ENCODE results near the gene ZNF560.
"Not testable (repeated sequence)": the region's sequence is repeated elsewhere in the genome, so short reads cannot be mapped to it uniquely, and the experiment has no call there.

Gene ZNF560

DNA sequence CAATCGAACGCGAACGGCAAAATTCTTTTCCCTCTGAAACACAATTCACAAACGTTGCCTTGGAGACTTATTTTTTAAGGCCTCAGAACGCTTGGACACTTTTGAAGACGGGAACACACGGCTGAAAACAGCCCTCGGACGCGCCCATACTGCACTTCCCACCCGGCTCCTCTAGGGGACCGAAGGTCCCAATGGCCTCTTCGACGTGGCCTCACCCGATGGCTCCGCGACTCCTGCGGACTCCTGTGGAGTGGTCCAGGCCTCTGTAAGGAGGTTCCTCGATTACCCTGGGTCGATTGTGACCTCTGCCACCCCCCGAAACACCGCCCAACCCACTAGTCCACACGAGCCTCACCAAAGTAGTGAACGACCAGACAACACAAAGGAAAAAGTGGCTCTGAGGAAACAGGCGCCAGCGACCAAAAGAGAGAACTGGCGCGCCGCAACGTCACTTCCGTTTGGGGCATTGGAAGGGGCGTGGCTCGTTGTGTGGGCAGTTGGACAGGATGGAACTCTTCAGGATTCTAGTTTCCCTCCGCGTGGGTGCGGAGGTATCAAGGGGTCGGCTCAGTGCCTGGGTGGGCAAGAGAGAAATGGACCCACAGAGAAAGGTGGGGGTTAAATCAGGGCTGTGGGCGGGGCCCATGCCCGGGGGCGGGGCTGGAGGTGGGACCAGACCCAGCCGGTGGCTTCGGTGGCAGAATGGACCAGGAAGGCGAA is at the start of gene ZNF560:
Gene ZNF560 (minus strand): TSS at position 434 of the 720 bp plus-strand sequence. CDS start 23,303 bp downstream, outside the sequence.
- DNase-seq = no peak

DNA sequence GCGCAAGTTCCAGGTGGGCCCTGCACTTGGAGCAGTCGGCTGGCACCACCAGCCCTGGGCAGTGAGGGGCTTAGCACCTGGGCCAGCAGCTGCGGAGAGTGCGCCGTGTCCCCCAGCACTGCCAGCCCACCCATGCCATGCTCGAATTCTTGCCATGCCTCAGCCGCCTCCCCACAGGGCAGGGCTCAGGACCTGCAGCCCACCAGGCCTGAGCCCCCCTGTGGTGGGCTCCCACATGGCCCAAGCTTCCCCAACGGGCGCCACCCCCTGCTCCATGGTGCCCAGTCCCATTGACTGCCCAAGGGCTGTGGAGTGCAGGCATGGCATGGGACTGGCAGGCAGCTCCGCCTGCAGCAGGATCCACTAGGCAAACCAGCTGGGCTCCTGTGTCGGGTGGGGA is 49.5 kb upstream of the ZNF560 start:
- no peak for DNase-seq

DNA sequence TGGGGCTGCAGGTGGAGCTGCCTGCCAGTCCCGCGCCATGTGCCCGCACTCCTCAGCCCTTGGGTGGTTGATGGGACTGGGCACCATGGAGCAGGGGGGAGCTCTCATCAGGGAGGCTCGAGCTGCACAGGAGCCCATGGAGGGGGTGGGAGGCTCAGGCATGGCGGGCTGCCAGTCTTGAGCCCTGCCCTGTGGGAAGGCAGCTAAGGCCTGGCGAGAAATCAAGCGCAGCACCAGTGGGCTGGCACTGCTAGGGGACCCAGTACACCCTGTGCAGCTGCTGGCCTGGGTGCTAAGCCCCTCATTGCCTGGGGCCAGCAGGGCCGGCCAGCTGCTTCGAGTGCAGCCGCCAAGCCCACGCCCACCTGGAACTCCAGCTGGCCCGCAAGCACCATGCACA is 42.9 kb upstream of the ZNF560 start:
- not testable (repeated sequence) for DNase-seq

DNA sequence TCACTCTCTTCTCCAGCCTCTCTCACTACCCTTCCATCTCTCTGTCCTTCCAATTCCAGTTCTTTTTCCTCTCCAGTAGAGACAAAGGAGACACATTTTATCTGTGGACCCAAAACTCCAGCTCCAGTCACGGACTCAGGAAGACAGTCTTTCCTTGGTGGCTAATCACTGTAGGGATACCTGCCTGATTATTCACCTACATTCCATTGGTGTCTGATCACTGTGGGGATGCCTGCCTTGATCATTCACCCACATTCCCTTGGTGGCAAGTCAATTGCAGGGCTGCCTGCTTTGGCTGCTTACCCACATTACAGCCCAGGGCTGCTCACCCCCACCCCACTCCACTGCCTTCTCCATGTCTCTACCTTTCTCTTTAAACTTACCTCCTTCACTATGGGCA is 41.5 kb upstream of the ZNF560 start:
- DNase-seq = not testable (repeated sequence)

DNA sequence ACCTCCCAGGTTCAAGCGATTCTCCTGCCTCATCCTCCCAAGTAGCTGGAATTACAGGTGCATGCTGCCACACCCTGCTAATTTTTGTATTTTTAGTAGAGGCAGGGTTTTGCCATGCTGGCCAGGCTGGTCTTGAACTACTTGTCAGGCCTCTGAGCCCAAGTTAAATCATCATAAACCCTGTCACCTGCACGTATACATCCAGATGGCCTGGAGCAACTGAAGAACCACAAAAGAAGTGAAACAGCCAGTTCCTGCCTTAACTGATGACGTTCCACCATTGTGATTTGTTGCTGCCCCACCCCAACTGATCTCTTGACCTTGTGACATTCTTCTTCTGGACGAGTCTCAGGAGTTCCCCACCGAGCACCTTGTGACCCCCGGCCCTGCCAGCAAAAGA is 40.8 kb upstream of the ZNF560 start:
- DNase-seq = not testable (repeated sequence)

DNA sequence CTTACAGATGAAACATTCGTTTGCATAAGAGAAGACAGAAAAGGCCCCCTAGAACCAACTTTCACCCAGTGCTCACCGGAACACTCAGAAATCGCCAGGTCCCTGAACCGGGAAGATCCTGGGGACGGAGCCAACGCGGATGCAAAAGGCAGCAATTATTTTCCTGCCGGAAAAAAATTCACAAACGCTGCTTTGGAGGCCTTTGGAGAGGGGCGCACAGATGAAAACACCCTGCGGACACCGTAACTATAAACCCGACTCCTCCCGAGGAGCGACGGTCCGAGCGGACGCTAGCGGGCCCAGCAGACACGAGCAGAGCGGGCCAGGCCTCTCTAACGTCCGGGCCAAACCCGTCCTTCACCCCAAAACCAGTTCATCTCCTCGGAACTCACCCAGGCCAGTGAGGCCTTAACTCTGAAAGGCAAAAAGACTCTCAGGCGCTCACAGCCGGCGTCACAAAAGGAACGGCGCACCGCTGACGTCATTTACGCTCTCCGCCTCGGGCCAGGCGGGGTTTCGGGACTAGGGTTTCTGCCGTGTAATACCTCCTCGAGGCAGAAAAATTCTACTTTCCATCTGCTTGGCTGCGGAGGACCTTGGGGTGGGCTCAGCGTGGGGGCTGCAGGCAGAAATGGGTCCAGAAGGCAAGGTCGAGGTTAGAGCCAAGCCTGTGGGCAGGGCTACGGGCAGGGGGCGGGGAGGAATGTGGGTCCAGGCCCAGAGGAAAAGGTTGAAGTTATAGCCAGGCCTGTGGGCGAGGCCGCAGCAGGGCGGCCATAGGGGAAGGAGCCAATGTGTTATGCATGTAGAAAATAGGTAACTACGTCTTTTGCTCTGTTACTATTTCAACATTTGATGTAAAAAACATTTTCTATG is 40.0 kb upstream of the ZNF560 start, which contains the start of gene ZNF426:
Gene ZNF426 (minus strand): TSS at position 463 of the 876 bp plus-strand sequence. CDS start 2,413 bp downstream, outside the sequence.
- peak in 1 of 2 experiments; percentile 17 for DNase-seq

DNA sequence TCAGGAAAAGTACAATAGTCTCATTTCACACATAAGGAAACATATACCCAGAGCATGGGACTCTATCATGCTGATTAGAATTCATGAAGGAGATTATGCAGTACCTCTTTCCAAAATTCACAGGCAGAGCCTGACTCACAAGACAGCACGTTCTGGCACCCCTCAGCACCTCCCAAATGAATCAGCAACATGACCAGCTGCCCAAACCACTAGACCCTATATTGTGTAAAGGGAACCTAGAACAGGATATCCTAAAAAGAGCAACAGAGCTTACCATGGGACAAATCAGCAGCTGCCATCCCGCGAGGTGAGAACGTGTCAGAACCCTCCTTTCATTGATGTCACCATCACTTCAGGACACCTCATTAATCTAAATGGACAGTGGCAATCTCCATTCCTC is 37.5 kb upstream of the ZNF560 start:
- no peak for DNase-seq

DNA sequence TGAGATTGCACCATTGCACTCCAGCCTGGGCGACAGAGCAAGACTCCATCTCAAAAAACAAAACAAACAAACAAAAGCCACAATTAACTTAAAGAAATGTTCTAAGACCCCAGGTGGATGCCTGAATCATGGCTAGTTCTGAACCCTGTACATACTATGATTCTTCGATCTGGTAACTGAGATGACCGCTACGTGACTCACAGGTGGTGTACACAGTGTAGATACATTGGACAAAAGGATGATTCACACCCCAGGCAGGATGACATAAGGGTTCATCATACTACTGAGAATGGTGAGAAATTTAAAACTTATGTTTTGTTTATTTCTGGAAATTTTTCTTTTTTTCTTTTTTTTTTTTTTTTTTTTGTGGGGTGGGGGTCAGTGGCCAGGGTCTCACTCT is 33.5 kb upstream of the ZNF560 start:
- DNase-seq = no peak

DNA sequence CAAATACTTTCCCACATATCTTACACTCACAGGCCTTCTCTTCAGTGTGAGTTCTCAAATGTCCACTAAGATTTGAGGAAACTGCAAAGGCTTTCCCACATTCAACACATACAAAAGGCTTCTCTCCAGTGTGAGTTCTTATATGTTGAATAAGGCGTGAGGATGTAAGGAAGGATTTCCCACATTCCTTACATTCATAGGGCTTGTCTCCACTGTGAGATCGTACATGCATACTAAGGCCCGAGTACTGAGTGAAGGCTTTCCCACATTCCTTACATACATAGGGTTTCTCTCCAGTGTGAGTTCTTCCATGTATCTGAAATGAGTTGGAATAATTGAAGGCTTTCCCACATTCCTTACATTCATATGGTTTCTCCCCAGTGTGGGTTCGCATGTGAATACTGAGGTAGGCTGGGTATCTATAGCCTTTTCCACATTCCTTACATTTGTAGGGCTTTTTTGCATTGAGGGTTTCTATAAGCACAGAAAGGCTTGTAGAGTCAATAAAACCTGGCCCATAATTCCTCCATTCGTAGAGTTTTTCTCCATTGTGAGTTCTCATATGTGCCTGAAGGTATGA is 30.4 kb upstream of the ZNF560 start:
- no peak for DNase-seq

DNA sequence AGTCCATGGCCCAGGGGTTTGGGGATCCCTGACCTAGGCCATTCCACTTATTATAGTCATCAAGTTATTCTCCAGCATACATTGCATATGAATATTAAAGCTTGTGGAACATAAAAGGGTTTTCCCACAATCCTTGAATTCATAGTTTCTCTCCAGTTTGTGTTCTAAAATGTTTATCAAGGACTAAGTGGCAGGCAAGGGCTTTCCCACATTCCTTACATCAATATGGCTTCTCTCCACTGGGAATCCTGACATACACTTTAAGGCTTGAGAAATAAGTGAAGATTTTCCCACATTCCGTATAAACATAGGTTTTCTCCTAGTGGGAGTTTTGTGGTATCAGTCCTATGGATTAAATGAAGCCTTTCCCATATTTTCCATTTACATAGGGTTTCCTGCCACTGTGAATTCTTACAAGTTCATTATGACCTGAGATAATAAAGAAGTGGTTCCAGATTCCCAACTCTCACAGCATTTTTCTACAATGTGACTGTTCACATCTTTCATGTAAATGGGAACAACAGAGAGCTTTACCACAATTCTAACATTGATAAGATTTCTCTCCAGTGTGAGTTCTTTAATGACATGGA is 25.6 kb upstream of the ZNF560 start:
- no peak for DNase-seq

DNA sequence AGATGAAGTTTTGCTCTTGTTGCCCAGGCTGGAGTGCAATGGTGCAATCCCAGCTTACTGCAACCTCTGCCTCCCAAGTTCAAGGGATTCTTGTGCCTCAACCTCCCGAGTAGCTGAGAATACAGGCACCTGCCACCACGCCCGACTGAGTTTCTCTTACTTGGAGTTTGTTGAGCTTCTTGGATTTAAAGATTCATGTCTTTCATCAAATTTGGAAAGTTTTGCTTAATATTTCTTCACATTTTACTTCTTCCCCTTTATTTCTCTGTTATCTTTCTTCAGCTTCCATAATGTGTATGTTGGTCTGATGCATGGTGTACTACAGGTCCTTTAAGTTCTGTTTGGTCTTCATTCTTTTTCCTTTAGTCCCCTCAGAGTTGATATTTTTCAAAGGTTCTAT is 8.9 kb upstream of the ZNF560 start:
- DNase-seq = no peak

DNA sequence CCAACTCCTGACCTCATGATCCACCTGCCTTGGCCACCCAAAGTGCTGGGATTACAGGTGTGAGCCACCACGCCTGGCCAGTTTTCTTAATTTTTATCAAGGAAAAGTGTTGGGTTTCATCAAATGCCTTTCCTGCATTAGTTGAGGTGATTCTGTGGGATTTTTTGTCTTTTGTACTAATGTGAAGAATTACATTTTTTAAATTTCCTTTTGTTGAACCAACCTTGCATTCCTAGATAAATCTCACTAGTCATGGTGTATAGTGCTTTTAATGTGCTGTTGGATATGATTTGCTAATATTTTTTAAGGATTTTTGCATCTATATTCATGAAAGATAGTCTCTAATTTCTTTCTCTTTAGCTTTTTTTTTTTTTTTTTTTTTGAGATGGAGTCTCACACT is 2.4 kb upstream of the ZNF560 start:
- no peak for DNase-seq

DNA sequence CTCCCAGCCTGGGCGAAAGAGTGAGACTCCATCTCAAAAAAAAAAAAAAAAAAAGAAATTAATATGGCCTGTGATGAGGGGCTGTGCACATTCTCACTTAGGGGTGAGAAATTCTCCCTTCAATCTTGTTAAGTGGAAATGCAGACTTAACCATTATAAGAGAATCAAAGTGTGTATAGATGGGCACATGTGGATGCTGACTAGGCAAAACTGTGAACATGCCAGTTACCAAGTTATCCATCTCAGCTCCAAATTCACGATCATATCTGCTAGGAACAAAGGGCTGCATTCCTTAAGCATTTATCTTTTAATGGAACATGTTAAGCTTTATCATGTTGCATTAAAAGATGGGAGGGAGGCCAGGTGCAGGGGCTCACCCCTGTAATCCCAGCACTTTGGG is 4.3 kb downstream of the ZNF560 start:
- no peak for DNase-seq

DNA sequence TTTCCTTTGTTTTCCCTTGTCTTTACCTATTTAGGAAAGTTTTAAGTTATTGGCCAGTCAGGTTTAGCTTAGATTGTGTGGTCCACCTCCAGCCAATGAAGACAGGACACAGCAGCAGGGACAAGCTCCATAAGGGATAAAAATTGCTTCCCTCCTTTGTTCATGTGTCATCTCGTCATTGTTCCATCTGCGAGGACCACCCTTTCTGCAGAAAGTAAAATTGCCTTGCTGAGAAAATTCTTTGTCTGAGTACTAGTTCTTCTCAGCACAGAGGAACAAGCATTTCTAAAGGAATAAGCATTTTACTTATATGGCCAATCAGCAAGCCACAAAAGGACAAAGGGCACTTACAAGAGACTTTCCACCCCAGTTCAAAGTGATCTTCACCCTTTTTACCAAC is 11.4 kb downstream of the ZNF560 start:
- no peak for DNase-seq

DNA sequence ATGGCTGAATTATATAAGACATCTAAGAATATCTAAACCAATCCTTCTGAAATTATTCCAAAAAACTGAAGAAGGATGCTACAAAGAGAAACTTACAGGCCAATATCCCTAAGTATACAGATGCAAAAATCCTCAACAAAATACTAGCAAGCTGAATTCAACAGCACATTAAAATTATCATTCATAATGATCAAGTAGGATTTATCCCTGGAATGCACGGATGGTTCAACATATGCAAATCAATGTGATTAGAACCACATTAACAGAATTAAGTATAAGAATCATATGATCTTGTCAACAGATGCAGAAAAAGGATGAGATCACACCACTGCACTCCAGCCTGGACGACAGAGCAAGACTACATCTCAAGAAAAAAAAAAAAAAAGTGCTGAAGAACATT is 13.3 kb downstream of the ZNF560 start:
- DNase-seq = no peak

DNA sequence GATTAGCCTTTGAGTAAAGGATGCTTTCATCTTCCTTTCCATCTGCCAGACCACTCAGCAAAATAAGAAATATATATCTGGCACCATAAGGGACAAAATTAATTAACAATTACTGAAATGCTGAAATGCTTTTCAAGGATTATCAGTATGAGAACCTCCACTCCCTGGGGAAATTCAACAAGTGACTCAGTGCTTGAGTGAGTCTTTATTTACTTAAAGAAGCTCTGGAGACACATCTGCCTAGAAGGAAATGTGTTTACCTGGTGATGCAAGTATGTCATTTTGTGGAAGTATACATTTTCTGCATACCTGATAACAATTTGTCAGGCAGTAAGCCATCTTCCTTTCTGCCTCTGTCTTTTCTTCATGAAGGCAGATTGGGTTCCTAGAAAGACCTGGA is 23.4 kb downstream of the ZNF560 start:
- no peak for DNase-seq

DNA sequence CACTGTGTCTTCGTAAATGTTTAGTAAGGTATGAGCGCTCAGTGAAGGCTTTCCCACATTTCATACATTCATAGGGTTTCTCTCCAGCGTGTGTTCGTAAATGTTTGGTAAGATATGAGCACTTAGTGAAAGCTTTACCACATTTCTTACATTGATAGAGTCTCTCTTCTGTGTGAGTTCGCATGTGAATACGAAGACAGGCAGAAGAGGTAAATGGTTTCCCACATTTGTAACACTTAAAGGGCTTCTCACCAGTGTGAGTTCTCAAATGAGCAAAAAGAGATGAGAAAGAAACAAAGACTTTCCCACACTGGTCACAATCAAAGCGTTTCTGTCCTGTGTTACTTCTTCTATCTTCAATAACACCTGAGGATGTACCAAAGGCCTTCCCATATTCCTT is 31.3 kb downstream of the ZNF560 start:
- DNase-seq = no peak

DNA sequence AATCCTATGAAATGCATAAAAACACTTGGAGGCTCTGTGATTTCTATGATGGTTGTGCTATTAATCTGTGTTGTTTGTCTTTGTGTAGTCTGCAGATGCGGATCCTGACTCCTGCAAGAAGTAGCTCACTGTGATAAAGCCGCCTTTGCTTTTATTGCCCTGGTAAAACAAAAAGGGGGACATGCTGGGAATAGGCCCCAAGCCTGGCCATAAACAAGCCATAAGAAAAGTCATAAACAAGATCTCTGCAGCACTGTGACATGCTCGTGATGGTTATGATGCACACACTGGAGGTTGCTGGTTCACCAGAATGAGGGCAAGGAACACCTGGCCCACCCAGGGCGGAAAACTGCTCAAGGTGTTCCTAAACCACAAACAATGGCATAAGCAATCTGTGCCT is 36.5 kb downstream of the ZNF560 start:
- DNase-seq = no peak

DNA sequence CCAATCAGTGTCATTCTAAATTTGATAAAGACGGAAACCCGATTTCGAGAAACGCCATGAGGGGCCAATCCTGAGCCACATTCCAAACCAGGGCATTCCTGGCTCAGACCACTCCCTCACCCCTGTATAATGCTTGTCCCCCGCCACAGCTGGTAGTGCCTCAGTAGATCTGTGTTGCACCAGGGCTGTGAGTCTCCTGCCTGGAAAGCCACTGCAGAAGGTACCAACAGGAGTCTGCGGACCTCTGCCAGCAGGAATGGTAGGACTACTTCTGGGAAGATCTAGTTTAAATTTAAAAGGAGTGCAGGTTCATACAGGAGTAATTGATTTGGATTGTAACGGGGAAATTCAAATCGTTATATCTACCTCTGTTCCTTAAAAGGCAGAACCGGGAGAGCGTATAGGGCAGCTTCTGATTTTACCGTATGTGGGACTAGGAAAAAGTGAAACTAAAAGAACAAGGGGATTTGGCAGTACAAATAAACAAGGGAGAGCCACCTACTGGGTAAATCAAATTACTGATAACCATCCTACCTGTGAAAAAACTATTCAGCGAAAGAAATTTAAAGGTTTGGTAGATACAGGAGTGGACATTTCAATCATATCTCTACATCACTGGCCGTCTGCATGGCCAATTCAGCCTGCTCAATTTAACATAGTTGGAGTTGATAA is 42.3 kb downstream of the ZNF560 start:
- DNase-seq = no peak

DNA sequence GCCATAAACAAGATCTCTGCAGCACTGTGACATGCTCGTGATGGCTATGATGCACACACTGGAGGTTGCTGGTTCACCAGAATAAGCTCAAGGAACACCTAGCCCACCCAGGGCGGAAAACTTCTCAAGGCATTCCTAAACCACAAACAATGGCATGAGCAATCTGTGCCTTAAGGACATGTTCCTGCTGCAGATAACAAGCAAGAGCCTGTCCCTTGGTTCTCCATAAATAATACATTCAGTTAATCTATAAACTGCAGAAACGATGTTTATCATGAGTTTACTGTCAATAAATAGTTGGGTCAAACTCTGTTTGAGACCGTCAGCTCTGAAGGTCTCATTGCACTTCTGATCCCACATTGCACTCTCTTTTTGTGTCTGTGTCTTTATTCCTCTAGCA is 44.5 kb downstream of the ZNF560 start:
- no peak for DNase-seq

DNA sequence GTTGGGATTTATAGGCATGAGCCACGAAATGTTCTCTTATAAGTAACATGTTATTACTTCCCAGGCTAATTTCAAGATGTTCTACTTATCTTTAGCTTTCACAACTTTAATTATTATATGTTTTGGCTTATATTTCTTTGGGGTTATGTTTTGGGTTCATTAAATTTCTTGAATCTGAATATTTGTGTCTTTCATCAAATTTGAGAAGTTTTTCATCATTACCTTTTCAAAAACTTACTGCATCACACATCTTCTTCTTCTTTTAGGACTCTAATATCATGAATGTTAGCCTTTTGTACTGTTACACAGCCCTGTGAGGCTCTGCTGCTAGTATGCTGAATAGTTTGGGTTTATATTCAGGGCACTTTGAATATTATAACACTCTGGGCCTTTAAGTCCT is 53.4 kb downstream of the ZNF560 start:
- DNase-seq = no peak

DNA sequence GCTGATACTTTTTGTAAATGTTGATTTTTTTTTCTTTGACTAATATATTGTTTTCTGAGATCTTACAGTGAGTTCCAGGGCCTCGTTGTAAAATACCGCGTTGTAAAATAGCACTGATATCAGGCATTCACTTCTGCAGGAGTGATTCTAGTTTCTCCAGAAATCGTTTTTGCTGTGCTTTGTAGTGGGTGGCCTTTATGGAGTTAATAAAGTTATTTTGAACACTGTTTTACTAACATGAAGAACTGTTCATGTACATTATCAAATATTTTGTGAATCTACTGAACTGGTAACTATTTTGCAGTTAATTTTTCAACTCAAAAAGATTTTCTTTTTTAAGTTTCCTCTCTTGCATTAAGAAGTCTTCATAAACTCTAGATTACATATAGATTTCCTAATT is 62.1 kb downstream of the ZNF560 start:
- DNase-seq = no peak
